Measurements from ENCODE around the gene MED13L. TPM values are rescaled to one million over a fixed set of nuclear protein-coding genes. Genes with fewer than 3 reads are reported as not detected.

Gene MED13L
- total and polyA plus RNA-seq, 2 of the 8 experiments (the other 6 are each of a cell fraction or from before 2014, with no cell fraction given): 15.9 to 51.7 TPM

GRCh38 chr12:116238149-116238548 lies 39.3 kb downstream of the MED13L start:
- FAIRE-seq (no peak), DNase-seq (ENCODE audit: low read depth in 1 of 2, low spot score in 2 of 2) (no peak)
- Histone ChIP-seq H3K23me2 (ENCODE audit: low read depth, low read length) (no peaks in the 10 kb centered on the region), H4K5ac (ENCODE audit: insufficient read length, low read depth, low read length) (no peak overlapping the region), H3K23ac (ENCODE audit: insufficient read length) (no peak overlapping the region), H4K91ac (replicated peaks; ENCODE audit: insufficient read length, low read length) (no peak overlapping the region), H3K4ac (replicated peaks; ENCODE audit: insufficient read length, low read depth, low read length) (no peak overlapping the region), H4K20me1 (replicated peaks in 1 of 2; ENCODE audit: control insufficient read depth in 1 of 2, insufficient read depth in 2 of 2, low read length in 2 of 2) (peaks cover 0 to 2% of the 10 kb centered on the region in 2 experiments), H2BK15ac (ENCODE audit: low read length) (no peak overlapping the region), H3K4me2 (ENCODE audit: insufficient read depth in 1 of 2, low read depth in 2 of 2, low read length in 2 of 2) (no peak overlapping the region), H3K36me3 (ENCODE audit: control insufficient read depth in 2 of 4, insufficient read depth in 4 of 4, low read length in 3 of 4) (no peaks in the 10 kb centered on the region; a peak in 1 of 8 replicates), H3K4me1 (replicated peaks in 1 of 4; ENCODE audit: control insufficient read depth in 3 of 4, insufficient read depth in 4 of 4, low read length in 3 of 4) (peaks cover 0 to 2% (median 0%) of the 10 kb centered on the region in 4 experiments; a peak in 2 of 7 replicates), H4K8ac (ENCODE audit: extremely low read depth, insufficient read depth, low read length) (no peak overlapping the region), H3K27me3 (replicated peaks in 1 of 4; ENCODE audit: control insufficient read depth in 3 of 4, extremely low read depth in 1 of 4, insufficient read depth in 3 of 4, low read length in 3 of 4) (no peaks in the 10 kb centered on the region), H2BK120ac (replicated peaks; ENCODE audit: low read depth, low read length) (no peak overlapping the region), H3K27ac (ENCODE audit: low read depth, low read length) (no peak overlapping the region), H3K4me3 (ENCODE audit: extremely low read depth in 1 of 4, insufficient read depth in 2 of 4, low read depth in 3 of 4, low read length in 4 of 4) (no peak overlapping the region), H3K14ac (ENCODE audit: insufficient read length) (no peak overlapping the region), H2AK5ac (ENCODE audit: low read depth, low read length) (no peak overlapping the region), H3K9ac (replicated peaks in 1 of 4; ENCODE audit: extremely low read depth in 1 of 4, low read depth in 3 of 4, low read length in 3 of 4) (no peak overlapping the region), H2BK20ac (ENCODE audit: low read length) (no peak overlapping the region), H3K79me2 (ENCODE audit: control insufficient read depth in 1 of 2, insufficient read depth in 2 of 2, low read length in 2 of 2) (peaks cover 3 to 87% of the 10 kb centered on the region in 2 experiments; a peak in 3 of 4 replicates), H2BK12ac (ENCODE audit: low read depth, low read length) (no peak overlapping the region), H3K79me1 (ENCODE audit: low read depth, low read length) (0 out of 2 replicates have a peak, but pooled peaks cover 2% of the 10 kb centered on the region), H3K56ac (replicated peaks; ENCODE audit: insufficient read length, low read depth, low read length) (no peak overlapping the region), H2BK5ac (ENCODE audit: low read depth, low read length) (no peak overlapping the region), H2AFZ (ENCODE audit: low read length) (no peak overlapping the region), H3K9me3 (ENCODE audit: insufficient read depth in 2 of 2, low read depth in 1 of 2, low read length in 1 of 2) (no peaks in the 10 kb centered on the region), H3K18ac (ENCODE audit: extremely low read depth, low read length) (no peak overlapping the region)
- TF ChIP-seq KDM1A (IDR thresholded peaks at IDR 0.05; ENCODE audit: borderline replicate concordance, low read length) (no peak), SRF (IDR thresholded peaks at IDR 0.05; ENCODE audit: low read depth, low read length) (no peak), CTCF (IDR thresholded peaks at IDR 0.05; ENCODE audit: control extremely low read depth in 1 of 3, insufficient read depth in 1 of 3, low read depth in 1 of 3, low read length in 3 of 3) (no peak)
- CTCF ChIA-PET (ENCODE audit: partially characterized antibody): interaction anchor here (1.1 to 1.4 kb wide), 4 partner anchors 52 to 228 kb away, joined by 3 read pairs; no protein-coding TSS in a partner anchor
- POLR2A ChIA-PET (ENCODE audit: partially characterized antibody): no interaction called here
- WGBS, 2 experiments (ENCODE audit: extremely low coverage in 1 of 2, insufficient coverage in 1 of 2, insufficient read length in 1 of 2, insufficient replicate concordance in 2 of 2, low coverage in 1 of 2, low lambda C conversion rate in 2 of 2, missing lambda C conversion rate in 1 of 2): 93% methylated on average over 3 of the region's 3 CpGs; no CpG with 5 or more reads in 1 of the 2 experiments
